PC-9 (cell line): ENCODE results near the gene MRC2. TPM values are rescaled to one million over a fixed set of nuclear protein-coding genes. Genes with fewer than 3 reads are reported as not detected.

Experiments
- BruUV-seq: library from RNA; stranded (reverse); fragments of 400-500 nt; replicated peaks from 2 replicates; lab custom pipeline; 2021; lab: Mats Ljungman, UMichigan
- CTCF ChIA-PET: fragments of 300-600 bp; sonication (Branson Sonifier 250); formaldehyde crosslinking; loops from one replicate; lab custom pipeline; 2022; ENCODE audit warnings: antibody characterized with exemption; lab: Charles Lee
- POLR2A ChIA-PET: fragments of 300-600 bp; sonication (Branson Sonifier 250); formaldehyde crosslinking; loops from one replicate; lab custom pipeline; 2022; ENCODE audit warnings: antibody characterized with exemption; ENCODE audit not compliant: unreplicated experiment; lab: Charles Lee
- DNase-seq, 2 experiments: peaks; one replicate each; pipeline versions ENCODE4 v3.0.0 to v3.0.0-alpha.2; 2015 to 2022; ENCODE audit warnings: mixed read lengths in 1 of 2
- H2AFZ ChIP-seq: fragments of 200-600 bp; sonication (generic); 2 replicates; pipeline ENCODE4 v1.8.1; 2017; ENCODE audit warnings: antibody characterized with exemption
- H3F3A ChIP-seq: fragments of 200-600 bp; sonication (generic); 2 replicates; pipeline ENCODE4 v1.8.1; 2017; ENCODE audit warnings: antibody characterized with exemption, mild to moderate bottlenecking, low read depth; ENCODE audit not compliant: insufficient read depth
- H3K27ac ChIP-seq: fragments of 200-600 bp; sonication (generic); 2 replicates; pipeline ENCODE4 v1.6.1; 2016; ENCODE audit warnings: mixed run types
- H3K27me3 ChIP-seq: fragments of 200-600 bp; sonication (generic); 2 replicates; pipeline ENCODE4 v1.6.1; 2016; ENCODE audit warnings: low read depth, mixed run types; ENCODE audit not compliant: insufficient read depth
- H3K36me3 ChIP-seq: fragments of 200-600 bp; sonication (generic); 2 replicates; pipeline ENCODE4 v1.6.1; 2016; ENCODE audit warnings: low read depth, mixed run types
- H3K4me1 ChIP-seq: fragments of 200-600 bp; sonication (generic); replicated peaks from 2 replicates; pipeline ENCODE4 v1.6.1; 2016; ENCODE audit warnings: mixed run types; ENCODE audit not compliant: insufficient read depth
- H3K4me2 ChIP-seq: fragments of 200-600 bp; sonication (generic); 2 replicates; pipeline ENCODE4 v1.6.1; 2017; ENCODE audit warnings: mixed run types
- H3K4me3 ChIP-seq: fragments of 200-600 bp; sonication (generic); 2 replicates; pipeline ENCODE4 v1.6.1; 2016; ENCODE audit warnings: mixed run types
- H3K79me2 ChIP-seq: fragments of 200-600 bp; sonication (generic); 2 replicates; pipeline ENCODE4 v1.6.1; 2017; ENCODE audit warnings: low read depth, mixed run types
- H3K9me2 ChIP-seq: fragments of 200-600 bp; sonication (generic); 2 replicates; pipeline ENCODE4 v1.8.1; 2017; ENCODE audit warnings: mild to moderate bottlenecking; ENCODE audit not compliant: insufficient read depth
- H3K9me3 ChIP-seq: fragments of 200-600 bp; sonication (generic); 2 replicates; pipeline ENCODE4 v1.8.1; 2016; ENCODE audit warnings: low read depth; ENCODE audit not compliant: insufficient read depth
- H4K20me1 ChIP-seq: fragments of 200-600 bp; sonication (generic); 2 replicates; pipeline ENCODE4 v1.8.1; 2017; ENCODE audit not compliant: insufficient read depth
- CTCF ChIP-seq: fragments of 200-600 bp; sonication (generic); conservative IDR thresholded peaks from 2 replicates; pipeline ENCODE4 v1.6.1; 2017; ENCODE audit warnings: mixed run types, antibody characterized with exemption, mild to moderate bottlenecking, moderate library complexity
- EZH2 ChIP-seq: fragments of 200-600 bp; sonication (generic); IDR thresholded peaks from 2 replicates; pipeline ENCODE4 v1.8.0; 2017; ENCODE audit warnings: antibody characterized with exemption, low read depth
- intact Hi-C: fragments of 100-400 bp; cut with micrococcal nuclease; formaldehyde crosslinking; loops from one replicate; pipeline ENCODE4 v1.10.0; 2022; ENCODE audit not compliant: unreplicated experiment
- total RNA-seq: library from RNA; stranded (reverse); gene quantifications from 2 replicates; pipeline ENCODE4 v1.2.3, GENCODE V29; 2021

MRC2 gene
- total RNA-seq, 1 experiment from 2014 or later: 1.0 TPM

- Histone ChIP-seq H3K4me2 (no peak overlapping the region), H3K9me2 (no peaks in the 10 kb centered on the region), H3K9me3 (no peaks in the 10 kb centered on the region), H3K27me3 (no peaks in the 10 kb centered on the region), H3K27ac (no peak overlapping the region), H3F3A (peaks cover 5% of the 10 kb centered on the region; the same call in 1 of the 2 replicates), H3K36me3 (peaks cover 45% of the 10 kb centered on the region), H3K4me3 (no peak overlapping the region), H2AFZ (no peak overlapping the region), H3K79me2 (no peaks in the 10 kb centered on the region), H3K4me1 (no peaks in the 10 kb centered on the region), H4K20me1 (no peaks in the 10 kb centered on the region)
- DNase-seq: no peak
- no TSS peak for BruUV-seq
- TF ChIP-seq EZH2 (no peak), CTCF (no peak)
- CTCF ChIA-PET: no interaction called here
- intact Hi-C loops: no loop called here
- POLR2A ChIA-PET: no interaction called here
These were observed 29.6 kb upstream of the MRC2 start for GRCh38 chr17:62597920-62598319.

GRCh38 chr17:62599964-62600657 lies 27.4 kb upstream of the MRC2 start:
- H3F3A ChIP-seq: 0 out of 2 replicates have a peak, but pooled peaks cover 5% of the 10 kb centered on the region
- no peak for DNase-seq
- H3K4me1 ChIP-seq: no peaks in the 10 kb centered on the region
- no TSS peak for BruUV-seq
- TF ChIP-seq EZH2 (no peak), CTCF (no peak)
- no peaks in the 10 kb centered on the region for H3K9me3 ChIP-seq
- ChIA-PET CTCF (no interaction called here), POLR2A (no interaction called here)
- no peak overlapping the region for H3K27ac ChIP-seq
- no peaks in the 10 kb centered on the region for H3K27me3 ChIP-seq
- no peak overlapping the region for H3K4me2 ChIP-seq
- no peaks in the 10 kb centered on the region for H4K20me1 ChIP-seq
- no peak overlapping the region for H3K4me3 ChIP-seq
- peaks cover 50% of the 10 kb centered on the region for H3K36me3 ChIP-seq
- intact Hi-C loops: no loop called here
- no peaks in the 10 kb centered on the region for H3K9me2 ChIP-seq
- H3K79me2 ChIP-seq: no peaks in the 10 kb centered on the region
- no peak overlapping the region for H2AFZ ChIP-seq

GRCh38 chr17:62600805-62601204 lies 26.7 kb upstream of the MRC2 start:
- DNase-seq: no peak
- H3K27ac ChIP-seq: no peak overlapping the region
- H4K20me1 ChIP-seq: no peaks in the 10 kb centered on the region
- H3K36me3 ChIP-seq: peaks cover 44% of the 10 kb centered on the region
- no peak overlapping the region for H3K4me2 ChIP-seq
- TF ChIP-seq CTCF (no peak), EZH2 (no peak)
- no peak overlapping the region for H2AFZ ChIP-seq
- no peaks in the 10 kb centered on the region for H3K27me3 ChIP-seq
- POLR2A ChIA-PET: no interaction called here
- no peak overlapping the region for H3K4me3 ChIP-seq
- intact Hi-C loops: no loop called here
- CTCF ChIA-PET: no interaction called here
- peaks cover 5% of the 10 kb centered on the region; the same call in 1 of the 2 replicates for H3F3A ChIP-seq
- no peaks in the 10 kb centered on the region for H3K9me3 ChIP-seq
- no peaks in the 10 kb centered on the region for H3K4me1 ChIP-seq
- BruUV-seq: no TSS peak
- no peaks in the 10 kb centered on the region for H3K79me2 ChIP-seq
- H3K9me2 ChIP-seq: no peaks in the 10 kb centered on the region
